Gastrocnemius medialis (tissue), 4 donors: Measurements from ENCODE around the gene TK1. TPM values are rescaled to one million over a fixed set of nuclear protein-coding genes. Genes with fewer than 3 reads are reported as not detected.
"Not testable (repeated sequence)": the region's sequence is repeated elsewhere in the genome, so short reads cannot be mapped to it uniquely, and the experiment has no call there.

ENCODE experiments used
- ATAC-seq, 2 donors: fragments of 150-250 bp; one replicate each; pipeline ENCODE4 v1.9.1; 2016
- DNase-seq, 2 donors: peaks; one replicate each; pipeline ENCODE4 v3.0.0-alpha.2; 2019
- H3K27ac ChIP-seq, 4 donors: fragments of 200-600 bp; sonication (generic); 1 replicate in 1 of 4; 2 replicates in 3 of 4; pipeline ENCODE4 v1.5.1; 2016 to 2018; ENCODE audit warnings: mild to moderate bottlenecking in 2 of 4, moderate library complexity in 1 of 4
- H3K27me3 ChIP-seq, 3 donors: fragments of 200-600 bp; sonication (generic) in 2 of 3; 1 replicate in 1 of 3; 2 replicates in 2 of 3; pipeline versions ENCODE4 v1.5.1 to v1.6.0; 2016 to 2019; ENCODE audit warnings: mild to moderate bottlenecking in 1 of 3, moderate library complexity in 1 of 3
- H3K36me3 ChIP-seq, 2 donors: fragments of 200-600 bp; sonication (generic) in 1 of 2; one replicate each; pipeline ENCODE4 v1.5.1; 2017 to 2018
- H3K4me1 ChIP-seq, 2 donors: fragments of 200-600 bp; sonication (generic) in 1 of 2; one replicate each; pipeline ENCODE4 v1.5.1; 2016 to 2017; ENCODE audit warnings: mild to moderate bottlenecking in 2 of 2
- H3K4me3 ChIP-seq, 4 donors: fragments of 200-600 bp; sonication (generic) in 3 of 4; 1 replicate in 1 of 4; 2 replicates in 3 of 4; pipeline ENCODE4 v1.5.1; 2016 to 2019; ENCODE audit warnings: mild to moderate bottlenecking in 2 of 4
- H3K9me3 ChIP-seq, 3 donors: fragments of 200-600 bp; sonication (generic) in 2 of 3; 1 replicate in 1 of 3; 2 replicates in 2 of 3; pipeline ENCODE4 v1.5.1; 2016 to 2019
- CTCF ChIP-seq, 5 experiments: fragments of 450-650 bp in 3 of 5; fragments of 200-600 bp in 2 of 5; sonication (generic) in 2 of 5; IDR thresholded peaks in 4 of 5; conservative IDR thresholded peaks in 1 of 5; 1 replicate in 4 of 5; 2 replicates in 1 of 5; pipeline ENCODE4 v1.5.1; 2016 to 2019; ENCODE audit warnings: antibody characterized with exemption in 5 of 5, mild to moderate bottlenecking in 3 of 5, moderate library complexity in 3 of 5
- POLR2A ChIP-seq, 2 donors: fragments of 450-650 bp; IDR thresholded peaks; one replicate each; pipeline ENCODE4 v1.6.1; 2017; ENCODE audit warnings: antibody characterized with exemption in 2 of 2, mild to moderate bottlenecking in 2 of 2, moderate library complexity in 2 of 2
- in situ Hi-C, 4 donors: fragments of 200-750 bp; cut with MboI; loops; one replicate each; pipeline versions ENCODE4 v1.15.0 to v1.8.0; 2017; ENCODE audit warnings: low sequenced_read_pairs in 4 of 4
- intact Hi-C: fragments of 100-400 bp; cut with DNase I; formaldehyde crosslinking; loops from one replicate; pipeline ENCODE4 v1.15.1; 2023; ENCODE audit warnings: low total_unique reads
- total RNA-seq, 4 donors: library from RNA; depleted of rRNA; stranded (reverse); fragments of >200 nt; gene quantifications; one replicate each; pipeline versions ENCODE4 v1.1.0 to v1.2.3, GENCODE V29; 2016

The TK1 gene
- total RNA-seq = 1 to 10 TPM in 1 of 4 donors, under 1 TPM in 3; 0.22 to 2.1 (median 0.60) TPM

GRCh38 chr17:78186692-78187595 lies at the start of gene TK1, which contains the start of gene AFMID:
Gene TK1, minus strand, starts transcription at chr17:78187052. Its CDS starts 58 bp downstream, at chr17:78186994.
Gene AFMID, plus strand, starts transcription at chr17:78187362. Its CDS starts 9 bp downstream, at chr17:78187371.
- intact Hi-C loops (loop anchor here (1.0 kb wide), 2 partner anchors 13 to 19 kb away; partner anchors contain the start of gene SYNGR2), in situ Hi-C loops (loop anchor here in 1 of 4 donors (10.0 kb wide), 1 partner anchor 72 kb away; no protein-coding TSS in a partner anchor)
- peak within 1 kb of the TSS; percentile 51 to 71 (median 58) for H3K4me3 ChIP-seq
- peak; percentile 93 to 96 for DNase-seq
- ATAC-seq = peak; percentile 94 to 97
- H3K9me3 ChIP-seq = no peaks in the 10 kb centered on the region
- H3K27ac ChIP-seq = peak within 1 kb of the TSS; percentile 51 to 75 (median 64)
- H3K27me3 ChIP-seq = no peaks in the 10 kb centered on the region
- H3K4me1 ChIP-seq = peaks cover 15 to 17% of the 10 kb centered on the region in 2 donors
- TF ChIP-seq POLR2A (IDR thresholded peaks at IDR 0.05) (peak; percentile 33 to 81), CTCF (IDR thresholded peaks at IDR 0.05 in 4 of 5, conservative IDR thresholded peaks at IDR 0.05 in 1 of 5) (peak; percentile 85 to 94 (median 91))
- H3K36me3 ChIP-seq = peaks cover 0 to 4% of the 10 kb centered on the region in 2 donors

- ATAC-seq (no peak), DNase-seq (no peak)
- Histone ChIP-seq H3K4me3 (no peak overlapping the region), H3K27me3 (peaks cover 15 to 20% (median 16%) of the 10 kb centered on the region in 3 donors), H3K27ac (no peak overlapping the region), H3K36me3 (no peaks in the 10 kb centered on the region), H3K4me1 (peaks cover 0 to 4% of the 10 kb centered on the region in 2 donors), H3K9me3 (no peaks in the 10 kb centered on the region)
- intact Hi-C loops (no loop called here), in situ Hi-C loops (no loop called here)
- TF ChIP-seq POLR2A (IDR thresholded peaks at IDR 0.05) (no peak), CTCF (IDR thresholded peaks at IDR 0.05 in 4 of 5, conservative IDR thresholded peaks at IDR 0.05 in 1 of 5) (no peak)
These were observed 49.0 kb upstream of the TK1 start for GRCh38 chr17:78235885-78236284.

- DNase-seq, in situ Hi-C loops: not testable (repeated sequence)
These were observed 48.2 kb upstream of the TK1 start for GRCh38 chr17:78235022-78235421.

GRCh38 chr17:78234261-78234865 lies 47.5 kb upstream of the TK1 start:
- DNase-seq = no peak
- intact Hi-C loops (no loop called here), in situ Hi-C loops (no loop called here)
- Histone ChIP-seq H3K9me3 (no peaks in the 10 kb centered on the region), H3K36me3 (no peaks in the 10 kb centered on the region), H3K27me3 (peaks cover 18 to 30% (median 21%) of the 10 kb centered on the region in 3 donors), H3K4me1 (peaks cover 0 to 4% of the 10 kb centered on the region in 2 donors), H3K4me3 (no peak overlapping the region), H3K27ac (peak overlapping the region in 2 of 4 donors; percentile 38 to 58)
- ATAC-seq = no peak
- no peak for TF ChIP-seq CTCF (IDR thresholded peaks at IDR 0.05 in 4 of 5, conservative IDR thresholded peaks at IDR 0.05 in 1 of 5)
- TF ChIP-seq POLR2A (IDR thresholded peaks at IDR 0.05) = no peak

More at GRCh38 chr17:78235022-78235421, 48.2 kb upstream of the TK1 start:
- H3K4me1 ChIP-seq, ATAC-seq, H3K36me3 ChIP-seq, H3K4me3 ChIP-seq, H3K9me3 ChIP-seq, intact Hi-C loops: not testable (repeated sequence)
- Histone ChIP-seq H3K27ac (peak overlapping the region in 2 of 4 donors; percentile 38 to 58), H3K27me3 (peaks cover 18 to 28% (median 21%) of the 10 kb centered on the region in 3 donors)
